K562 (cell line): ENCODE data around the gene RABL6. TPM values are rescaled to one million over a fixed set of nuclear protein-coding genes. Genes with fewer than 3 reads are reported as not detected.
"Not testable (repeated sequence)": the region's sequence is repeated elsewhere in the genome, so short reads cannot be mapped to it uniquely, and the experiment has no call there.

Experiments
- ATAC-seq: fragments of 200-7000 bp; cut with Tn5 transposase; 3 replicates; pipeline ENCODE4 v1.9.1; 2020; ENCODE audit warnings: moderate library complexity
- BruUV-seq: library from RNA; stranded (reverse); fragments of 400-500 nt; replicated peaks from 2 replicates; lab custom pipeline; 2021; lab: Mats Ljungman, UMichigan
- CTCF ChIA-PET: fragments of 300-600 bp; formaldehyde crosslinking; extraction: SDS; loops from one replicate; lab custom pipeline; 2021; ENCODE audit warnings: low intra/inter-chr PET ratio; lab: Yijun Ruan, JAX
- POLR2A ChIA-PET: fragments of 300-600, 350-650 bp; sonication (Branson Sonifier 250); formaldehyde crosslinking; extraction: SDS; loops from one replicate; lab custom pipeline; 2021; ENCODE audit warnings: antibody characterized with exemption, inconsistent platforms; lab: Yijun Ruan, JAX
- DNase-seq, 4 experiments: peaks; one replicate each; pipeline versions ENCODE4 v3.0.0 to v3.0.0-alpha.2; 2011 to 2018; ENCODE audit warnings: low spot score in 3 of 4, mixed read lengths in 3 of 4; ENCODE audit errors: extremely low read depth in 1 of 4
- FAIRE-seq: peaks from 2 replicates; lab custom pipeline; 2011; peaks lifted over from hg19 to GRCh38; lab: Jason Lieb, UNC
- H2AFZ ChIP-seq: 2 replicates; pipeline ENCODE4 v1.6.0; 2011; ENCODE audit warnings: low read depth, low read length, control low read depth, inconsistent platforms
- H3K27ac ChIP-seq: fragments of 200-600 bp; 3 replicates; pipeline ENCODE4 v1.8.0; 2011; ENCODE audit warnings: low read depth, mild to moderate bottlenecking, control low read depth, inconsistent platforms, low read length, moderate library complexity, mixed read lengths; ENCODE audit errors: extremely low read depth
- H3K27me3 ChIP-seq, 2 experiments: fragments of 300-600 bp in 1 of 2; 2 replicates in 1 of 2; 3 replicates in 1 of 2; pipeline versions ENCODE4 v1.6.0 to v1.8.0; 2011; ENCODE audit warnings: inconsistent platforms in 2 of 2, low read length in 2 of 2, mild to moderate bottlenecking in 1 of 2, mixed read lengths in 1 of 2, moderate library complexity in 1 of 2; ENCODE audit not compliant: control insufficient read depth in 2 of 2, insufficient read depth in 2 of 2
- H3K36me3 ChIP-seq: fragments of 300-600 bp; 3 replicates; pipeline ENCODE4 v1.8.0; 2011; ENCODE audit warnings: mild to moderate bottlenecking, low read length, inconsistent platforms; ENCODE audit not compliant: control insufficient read depth, insufficient read depth
- H3K4me1 ChIP-seq, 2 experiments: fragments of 200-600 bp in 1 of 2; replicated peaks in 1 of 2; 2 replicates in 1 of 2; 3 replicates in 1 of 2; pipeline versions ENCODE4 v1.5.1 to v1.8.0; 2011; ENCODE audit warnings: inconsistent platforms in 2 of 2, low read length in 2 of 2, mild to moderate bottlenecking in 1 of 2, mixed read lengths in 1 of 2, moderate library complexity in 1 of 2; ENCODE audit not compliant: control insufficient read depth in 2 of 2, insufficient read depth in 2 of 2
- H3K4me2 ChIP-seq: 2 replicates; pipeline ENCODE4 v1.6.1; 2011; ENCODE audit warnings: low read length, control low read depth, inconsistent platforms, mixed read lengths; ENCODE audit not compliant: insufficient read depth
- H3K4me3 ChIP-seq: fragments of 200-600 bp; sonication (generic), shearing (Covaris generic); 2 replicates; pipeline ENCODE4 v1.5.1; 2016; ENCODE audit warnings: control low read depth, inconsistent platforms
- H3K79me2 ChIP-seq: fragments of 200-600 bp; 3 replicates; pipeline ENCODE4 v1.8.0; 2011; ENCODE audit warnings: low read length, inconsistent platforms; ENCODE audit not compliant: control insufficient read depth, insufficient read depth
- H3K9ac ChIP-seq, 2 experiments: 2 replicates each; pipeline versions ENCODE4 v1.6.0 to v1.6.1; 2011; ENCODE audit warnings: low read depth in 2 of 2, low read length in 2 of 2, control low read depth in 1 of 2, inconsistent platforms in 1 of 2, mild to moderate bottlenecking in 1 of 2, mixed read lengths in 1 of 2; ENCODE audit not compliant: insufficient read depth in 1 of 2
- H3K9me1 ChIP-seq: one replicate; pipeline ENCODE4 v1.6.0; 2011; ENCODE audit warnings: inconsistent platforms, mild to moderate bottlenecking, low read length, moderate library complexity; ENCODE audit not compliant: control insufficient read depth, insufficient read depth
- H3K9me3 ChIP-seq: replicated peaks from 2 replicates; pipeline ENCODE4 v1.5.1; 2011; ENCODE audit warnings: low read depth, low read length, inconsistent platforms; ENCODE audit not compliant: control insufficient read depth, insufficient read depth
- H4K20me1 ChIP-seq: replicated peaks from 2 replicates; pipeline ENCODE4 v1.6.1; 2011; ENCODE audit warnings: low read length, inconsistent platforms, mixed read lengths; ENCODE audit not compliant: control insufficient read depth, insufficient read depth
- CHD2 ChIP-seq: IDR thresholded peaks from 2 replicates; pipeline ENCODE4 v1.6.1; 2011; ENCODE audit warnings: low read depth, low read length
- TAF7 ChIP-seq: fragments of 450-650 bp; IDR thresholded peaks from 2 replicates; pipeline ENCODE4 v1.6.1; 2016; ENCODE audit warnings: missing genetic modification characterization, missing compliant biosample characterization
- WGBS: fragments of 100-300 bp; shearing (Covaris generic); methylation state at CpG from one replicate; pipeline ENCODE4 v1.1.6; 2016; ENCODE audit warnings: low coverage, mixed read lengths; ENCODE audit not compliant: insufficient coverage; ENCODE audit errors: missing lambda C conversion rate; 5-methylcytosine and 5-hydroxymethylcytosine counted together
- in situ Hi-C: fragments of 300-500 bp; cut with MboI; formaldehyde crosslinking; loops from 4 replicates; pipeline ENCODE4 v1.15.0; 2018; ENCODE audit warnings: inconsistent platforms, mixed read lengths
- intact Hi-C: fragments of 100-400 bp; cut with micrococcal nuclease; formaldehyde crosslinking; loops from 2 replicates; pipeline ENCODE4 v1.14.2; 2022
- polyA plus RNA-seq, 8 experiments: library from polyadenylated mRNA; depleted of rRNA in 4 of 8; stranded (reverse) in 5 of 8; unstranded in 3 of 8; fragments of >200 nt; fragmentation: Nextera tagmentation in 2 of 8; fragmentation: Illumina TruSeq in 1 of 8; extraction: Ambion mirVana in 2 of 8; extraction: Trizol in 1 of 8; gene quantifications; 2 replicates each; pipeline versions ENCODE4 v1.2.1 to v1.2.3, GENCODE V29; 2011 to 2014; ENCODE audit warnings: inconsistent platforms in 1 of 8, missing spikeins in 1 of 8
- total RNA-seq, 7 experiments: library from RNA; depleted of rRNA in 6 of 7; stranded (reverse); fragments of >200 nt in 6 of 7; fragmentation: Illumina TruSeq in 2 of 7; extraction: Trizol in 2 of 7; gene quantifications; 2 replicates each; pipeline versions ENCODE4 v1.2.1 to v1.2.3, GENCODE V29; 2011 to 2021; ENCODE audit warnings: low replicate concordance in 1 of 7
- TF ChIP-seq, protein P1 (sequence below): fragments of 450-650 bp; IDR thresholded peaks from 2 replicates; pipeline ENCODE4 v1.6.1; 2016; ENCODE audit warnings: mild to moderate bottlenecking

RABL6 gene
- total and polyA plus RNA-seq, 9 of the 15 experiments (the other 6 are each of a cell fraction or from before 2014, with no cell fraction given), result 5.6 to 181 (median 84.5) TPM

- 0 out of 2 replicates have a peak, but pooled peaks cover 6% of the 10 kb centered on the region for H4K20me1 ChIP-seq
- peaks cover 5 to 21% of the 10 kb centered on the region in 2 experiments; a peak in 3 of 5 replicates for H3K4me1 ChIP-seq
- H3K79me2 ChIP-seq, result peaks cover 41% of the 10 kb centered on the region
- no TSS peak for BruUV-seq
- peaks cover 13% of the 10 kb centered on the region; the same call in 2 of the 3 replicates for H3K36me3 ChIP-seq
- H3K9ac ChIP-seq, result 0 out of 4 replicates have a peak overlapping the region, but pooled peaks of 1 of the 2 experiments have one; percentile 5
- in situ Hi-C loops (no loop called here), intact Hi-C loops (no loop called here)
- DNase-seq (no peak), ATAC-seq (no peak), FAIRE-seq (no peak)
- H3K9me1 ChIP-seq, result peaks cover 4% of the 10 kb centered on the region
- no peak overlapping the region for H3K27ac ChIP-seq
- POLR2A ChIA-PET, result interaction anchor here (0.6 to 1.6 kb wide), 3 partner anchors 12 to 22 kb away, joined by 3 to 4 read pairs (median 3); no protein-coding TSS in a partner anchor
- H3K9me3 ChIP-seq, result no peaks in the 10 kb centered on the region; the same call in 1 of the 2 replicates
- CTCF ChIA-PET, result no interaction called here
- WGBS, result 83% methylated on average over 10 of the region's 11 CpGs
- H3K4me2 ChIP-seq, result no peak overlapping the region
- no peak overlapping the region for H3K4me3 ChIP-seq
- no peak overlapping the region for H2AFZ ChIP-seq
- TF ChIP-seq TAF7, result no peak
- TF ChIP-seq, protein P1, sequence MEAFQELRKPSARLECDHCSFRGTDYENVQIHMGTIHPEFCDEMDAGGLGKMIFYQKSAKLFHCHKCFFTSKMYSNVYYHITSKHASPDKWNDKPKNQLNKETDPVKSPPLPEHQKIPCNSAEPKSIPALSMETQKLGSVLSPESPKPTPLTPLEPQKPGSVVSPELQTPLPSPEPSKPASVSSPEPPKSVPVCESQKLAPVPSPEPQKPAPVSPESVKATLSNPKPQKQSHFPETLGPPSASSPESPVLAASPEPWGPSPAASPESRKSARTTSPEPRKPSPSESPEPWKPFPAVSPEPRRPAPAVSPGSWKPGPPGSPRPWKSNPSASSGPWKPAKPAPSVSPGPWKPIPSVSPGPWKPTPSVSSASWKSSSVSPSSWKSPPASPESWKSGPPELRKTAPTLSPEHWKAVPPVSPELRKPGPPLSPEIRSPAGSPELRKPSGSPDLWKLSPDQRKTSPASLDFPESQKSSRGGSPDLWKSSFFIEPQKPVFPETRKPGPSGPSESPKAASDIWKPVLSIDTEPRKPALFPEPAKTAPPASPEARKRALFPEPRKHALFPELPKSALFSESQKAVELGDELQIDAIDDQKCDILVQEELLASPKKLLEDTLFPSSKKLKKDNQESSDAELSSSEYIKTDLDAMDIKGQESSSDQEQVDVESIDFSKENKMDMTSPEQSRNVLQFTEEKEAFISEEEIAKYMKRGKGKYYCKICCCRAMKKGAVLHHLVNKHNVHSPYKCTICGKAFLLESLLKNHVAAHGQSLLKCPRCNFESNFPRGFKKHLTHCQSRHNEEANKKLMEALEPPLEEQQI, result no peak
- TF ChIP-seq CHD2, result no peak
- TF ChIP-seq, all 486 proteins: peak for 0
- no peaks in the 10 kb centered on the region for H3K27me3 ChIP-seq
Measured at GRCh38 chr9:136868644-136869043, 60.9 kb downstream of the RABL6 start.

DNA sequence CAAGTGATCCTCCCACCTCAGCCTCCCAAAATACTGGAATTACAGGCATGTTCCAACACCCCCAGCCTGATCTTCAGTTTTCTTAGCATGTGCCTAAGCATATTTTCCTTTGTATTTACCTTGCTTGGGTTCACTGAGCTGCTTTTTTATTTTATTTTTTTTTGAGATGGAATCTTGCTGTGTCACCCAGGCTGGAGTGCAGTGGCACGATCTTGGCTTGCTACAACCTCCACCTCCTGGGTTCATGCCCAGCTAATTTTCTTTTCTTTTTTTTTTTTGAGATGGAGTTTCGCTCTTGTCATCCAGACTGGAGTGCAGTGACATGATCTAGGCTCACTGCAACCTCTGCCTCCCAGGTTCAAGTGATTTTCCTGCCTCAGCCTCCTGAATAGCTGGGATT, 61.9 kb downstream of the RABL6 start:
- H3K4me2 ChIP-seq, H3K9me3 ChIP-seq, H3K27ac ChIP-seq, CTCF ChIA-PET, DNase-seq, BruUV-seq, FAIRE-seq, H4K20me1 ChIP-seq, in situ Hi-C loops, H3K4me3 ChIP-seq, ATAC-seq, H3K27me3 ChIP-seq, H2AFZ ChIP-seq, intact Hi-C loops, H3K9me1 ChIP-seq, H3K36me3 ChIP-seq, H3K9ac ChIP-seq: not testable (repeated sequence)
- WGBS, result 44% methylated on average over 1 of the region's 2 CpGs
- Histone ChIP-seq H3K4me1 (peaks cover 5 to 21% of the 10 kb centered on the region in 2 experiments; a peak in 3 of 5 replicates), H3K79me2 (peaks cover 33% of the 10 kb centered on the region)
- POLR2A ChIA-PET, result interaction anchor here (0.6 to 1.6 kb wide), 5 partner anchors 15 to 392 kb away, joined by 3 to 8 read pairs (median 4); partner anchors contain the start of gene PAXX
